GM12878 (cell line): ENCODE measurements around the gene ERMARD. TPM values are rescaled to one million over a fixed set of nuclear protein-coding genes. Genes with fewer than 3 reads are reported as not detected.

ENCODE experiments used
- ATAC-seq: fragments of 200-7000 bp; cut with Tn5 transposase; 3 replicates; pipeline ENCODE4 v1.9.1; 2020; ENCODE audit warnings: mild to moderate bottlenecking, moderate library complexity
- BruUV-seq: library from RNA; stranded (reverse); fragments of 400-500 nt; replicated peaks from 2 replicates; lab custom pipeline; 2021; lab: Mats Ljungman, UMichigan
- CTCF ChIA-PET: fragments of 300-600 bp; sonication (Branson Sonifier 250); formaldehyde crosslinking; extraction: SDS; loops from one replicate; lab custom pipeline; 2021; ENCODE audit warnings: inconsistent platforms; lab: Yijun Ruan, JAX
- POLR2A ChIA-PET: fragments of 350-600 bp; formaldehyde crosslinking; extraction: SDS; loops from one replicate; lab custom pipeline; 2021; ENCODE audit warnings: inconsistent platforms; lab: Charles Lee
- RAD21 ChIA-PET: fragments of 300-600 bp; sonication (Branson Sonifier 250); formaldehyde crosslinking; loops from one replicate; lab custom pipeline; 2023; ENCODE audit warnings: antibody characterized with exemption; ENCODE audit not compliant: unreplicated experiment; lab: Charles Lee
- SMC1A ChIA-PET: fragments of 300-600 bp; sonication (Branson Sonifier 250); formaldehyde crosslinking; loops from one replicate; lab custom pipeline; 2023; ENCODE audit not compliant: unreplicated experiment, uncharacterized antibody; lab: Charles Lee
- DNase-seq: peaks from one replicate; pipeline ENCODE4 v3.0.0-alpha.2; 2011; ENCODE audit warnings: low read depth, low spot score
- FAIRE-seq: peaks from 3 replicates; lab custom pipeline; 2011; peaks lifted over from hg19 to GRCh38; lab: Jason Lieb, UNC
- H2AFZ ChIP-seq: 2 replicates; pipeline ENCODE4 v1.6.0; 2011; ENCODE audit warnings: low read depth, low read length, control low read depth; ENCODE audit not compliant: control insufficient read depth
- H3K27ac ChIP-seq: 2 replicates; pipeline ENCODE4 v1.5.1; 2011; ENCODE audit warnings: control low read depth; ENCODE audit not compliant: control insufficient read depth, insufficient read depth
- H3K27me3 ChIP-seq, 2 experiments: replicated peaks in 1 of 2; 2 replicates each; pipeline versions ENCODE4 v1.6.0 to v1.6.1; 2011; ENCODE audit warnings: low read length in 1 of 2; ENCODE audit not compliant: control insufficient read depth in 2 of 2, insufficient read depth in 2 of 2
- H3K36me3 ChIP-seq, 2 experiments: 2 replicates each; pipeline ENCODE4 v1.5.1; 2011; ENCODE audit warnings: low read length in 1 of 2; ENCODE audit not compliant: control insufficient read depth in 2 of 2, insufficient read depth in 2 of 2
- H3K4me1 ChIP-seq: 2 replicates; pipeline ENCODE4 v1.6.1; 2011; ENCODE audit warnings: mild to moderate bottlenecking, low read length, moderate library complexity, mixed read lengths; ENCODE audit not compliant: control insufficient read depth, insufficient read depth
- H3K4me2 ChIP-seq: 2 replicates; pipeline ENCODE4 v1.6.0; 2011; ENCODE audit warnings: control low read depth; ENCODE audit not compliant: control insufficient read depth, insufficient read depth
- H3K4me3 ChIP-seq: fragments of 200-600 bp; sonication (generic); 2 replicates; pipeline ENCODE4 v1.5.1; 2016
- H3K79me2 ChIP-seq: 2 replicates; pipeline ENCODE4 v1.6.0; 2011; ENCODE audit warnings: low read length; ENCODE audit not compliant: control insufficient read depth, insufficient read depth
- H3K9ac ChIP-seq: 2 replicates; pipeline ENCODE4 v1.8.0; 2011; ENCODE audit warnings: low read length, control low read depth, mixed read lengths; ENCODE audit not compliant: control insufficient read depth, insufficient read depth
- H3K9me3 ChIP-seq: replicated peaks from 3 replicates; pipeline ENCODE4 v1.5.1; 2011; ENCODE audit warnings: mild to moderate bottlenecking, low read length; ENCODE audit not compliant: control insufficient read depth, insufficient read depth
- H4K20me1 ChIP-seq: 2 replicates; pipeline ENCODE4 v1.6.0; 2011; ENCODE audit not compliant: control insufficient read depth, insufficient read depth
- POLR2AphosphoS2 ChIP-seq: IDR thresholded peaks from 2 replicates; pipeline ENCODE4 v1.6.1; 2011; ENCODE audit warnings: low read depth, mild to moderate bottlenecking, low read length, improper control_type of control experiment, moderate library complexity
- TARDBP ChIP-seq: IDR thresholded peaks from 2 replicates; pipeline ENCODE4 v1.6.1; 2016; ENCODE audit warnings: borderline replicate concordance
- ZNF217 ChIP-seq: fragments of 450-650 bp; IDR thresholded peaks from 2 replicates; pipeline ENCODE4 v1.6.1; 2017; ENCODE audit warnings: antibody characterized with exemption, mild to moderate bottlenecking
- WGBS: methylation state at CpG from one replicate; pipeline ENCODE4 v1.1.6; 2016; ENCODE audit warnings: low lambda C conversion rate; ENCODE audit not compliant: insufficient replicate concordance, insufficient coverage; ENCODE audit errors: missing lambda C conversion rate; 5-methylcytosine and 5-hydroxymethylcytosine counted together
- in situ Hi-C: fragments of 300-500 bp; cut with MboI; formaldehyde crosslinking; loops from 9 replicates; pipeline ENCODE4 v1.14.3; 2018; ENCODE audit warnings: mixed read lengths
- intact Hi-C: fragments of 100-400 bp; cut with micrococcal nuclease; formaldehyde crosslinking; loops from one replicate; pipeline ENCODE4 v1.14.2; 2022; ENCODE audit not compliant: unreplicated experiment
- polyA plus RNA-seq, 11 experiments: library from polyadenylated mRNA; depleted of rRNA in 4 of 11; unstranded in 6 of 11; stranded (reverse) in 5 of 11; fragments of >200 nt; fragmentation: Nextera tagmentation in 4 of 11; fragmentation: Illumina TruSeq in 1 of 11; extraction: Ambion mirVana in 4 of 11; extraction: Trizol in 1 of 11; gene quantifications; 1 replicate in 1 of 11; 2 replicates in 10 of 11; pipeline versions ENCODE4 v1.2.1 to v1.2.3, GENCODE V29; 2011 to 2016; ENCODE audit warnings: inconsistent platforms in 2 of 11, missing spikeins in 2 of 11, low read depth in 1 of 11
- total RNA-seq, 4 experiments: library from RNA; depleted of rRNA in 3 of 4; stranded (reverse); fragments of >200 nt in 3 of 4; fragmentation: Illumina TruSeq in 1 of 4; extraction: Trizol in 1 of 4; gene quantifications; 2 replicates each; pipeline versions ENCODE4 v1.2.1 to v1.2.3, GENCODE V29; 2013 to 2021
- TF ChIP-seq, protein P1 (sequence below): IDR thresholded peaks from 2 replicates; pipeline ENCODE4 v1.6.1; 2012; ENCODE audit warnings: mild to moderate bottlenecking, low read depth, low read length
- TF ChIP-seq, protein P2 (sequence below), 3 experiments: IDR thresholded peaks in 2 of 3; conservative IDR thresholded peaks in 1 of 3; 2 replicates each; pipeline ENCODE4 v1.5.1; 2011; ENCODE audit warnings: low read depth in 3 of 3, low read length in 3 of 3, mild to moderate bottlenecking in 3 of 3, control low read depth in 2 of 3, moderate library complexity in 2 of 3, inconsistent platforms in 1 of 3, mixed read lengths in 1 of 3; ENCODE audit not compliant: control insufficient read depth in 2 of 3, insufficient read depth in 1 of 3; ENCODE audit errors: extremely low read depth in 1 of 3
- TF ChIP-seq, protein P3 (sequence below): IDR thresholded peaks from 2 replicates; pipeline ENCODE4 v1.6.1; 2011; ENCODE audit warnings: low read depth, mild to moderate bottlenecking, low read length, moderate library complexity, borderline replicate concordance; ENCODE audit errors: extremely low read depth
- TF ChIP-seq, protein P4 (sequence below): fragments of 450-650 bp; IDR thresholded peaks from 2 replicates; pipeline ENCODE4 v1.6.1; 2017; ENCODE audit warnings: borderline replicate concordance

Gene ERMARD
- total and polyA plus RNA-seq, 10 of the 15 experiments (the other 5 are each of a cell fraction or from before 2014, with no cell fraction given): 24.4 to 63.3 (median 34.1) TPM

DNA sequence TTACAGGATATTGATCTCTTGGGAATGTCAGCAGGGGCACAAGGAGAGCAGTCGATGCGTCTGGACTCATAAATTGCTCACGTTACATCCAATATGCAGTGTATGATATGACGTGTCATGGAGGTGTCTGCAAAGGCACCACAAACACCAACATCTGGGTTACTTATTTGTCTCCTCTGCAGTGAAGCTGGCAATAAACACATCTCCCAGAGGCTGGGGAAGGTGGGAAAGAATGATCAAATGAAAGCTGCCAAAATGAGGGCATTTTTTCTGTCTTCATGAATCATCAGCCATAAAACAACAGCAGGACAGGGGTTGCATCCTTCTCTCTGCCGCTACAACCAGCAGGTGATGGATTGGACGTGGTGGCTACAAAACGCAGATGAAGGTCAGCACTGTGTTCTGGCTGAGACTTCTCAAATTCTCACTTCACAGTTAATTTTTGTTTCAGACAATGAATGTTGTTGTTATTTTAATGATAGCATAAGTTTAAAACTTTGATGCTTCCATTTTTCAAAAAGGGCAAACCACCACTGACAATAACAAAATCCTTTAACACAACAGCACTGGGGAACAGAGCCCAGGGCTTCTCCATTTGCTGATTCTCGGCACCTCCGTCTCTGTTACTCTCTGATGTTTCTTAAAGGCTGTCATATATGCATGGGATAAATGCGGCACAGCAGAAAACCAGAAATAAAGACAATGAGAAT lies 47.5 kb downstream of the ERMARD start:
- Histone ChIP-seq H3K79me2 (no peaks in the 10 kb centered on the region), H3K4me3 (no peak overlapping the region), H3K9me3 (no peaks in the 10 kb centered on the region), H3K36me3 (no peaks in the 10 kb centered on the region), H3K27me3 (peaks cover 0 to 3% of the 10 kb centered on the region in 2 experiments; a peak in 2 of 4 replicates), H4K20me1 (no peaks in the 10 kb centered on the region), H3K27ac (no peak overlapping the region), H3K4me1 (peaks cover 5% of the 10 kb centered on the region; the same call in 1 of the 2 replicates), H2AFZ (no peak overlapping the region), H3K9ac (no peak overlapping the region), H3K4me2 (no peak overlapping the region)
- SMC1A ChIA-PET: no interaction called here
- ATAC-seq (no peak), DNase-seq (no peak), FAIRE-seq (no peak)
- TF ChIP-seq, protein P1, sequence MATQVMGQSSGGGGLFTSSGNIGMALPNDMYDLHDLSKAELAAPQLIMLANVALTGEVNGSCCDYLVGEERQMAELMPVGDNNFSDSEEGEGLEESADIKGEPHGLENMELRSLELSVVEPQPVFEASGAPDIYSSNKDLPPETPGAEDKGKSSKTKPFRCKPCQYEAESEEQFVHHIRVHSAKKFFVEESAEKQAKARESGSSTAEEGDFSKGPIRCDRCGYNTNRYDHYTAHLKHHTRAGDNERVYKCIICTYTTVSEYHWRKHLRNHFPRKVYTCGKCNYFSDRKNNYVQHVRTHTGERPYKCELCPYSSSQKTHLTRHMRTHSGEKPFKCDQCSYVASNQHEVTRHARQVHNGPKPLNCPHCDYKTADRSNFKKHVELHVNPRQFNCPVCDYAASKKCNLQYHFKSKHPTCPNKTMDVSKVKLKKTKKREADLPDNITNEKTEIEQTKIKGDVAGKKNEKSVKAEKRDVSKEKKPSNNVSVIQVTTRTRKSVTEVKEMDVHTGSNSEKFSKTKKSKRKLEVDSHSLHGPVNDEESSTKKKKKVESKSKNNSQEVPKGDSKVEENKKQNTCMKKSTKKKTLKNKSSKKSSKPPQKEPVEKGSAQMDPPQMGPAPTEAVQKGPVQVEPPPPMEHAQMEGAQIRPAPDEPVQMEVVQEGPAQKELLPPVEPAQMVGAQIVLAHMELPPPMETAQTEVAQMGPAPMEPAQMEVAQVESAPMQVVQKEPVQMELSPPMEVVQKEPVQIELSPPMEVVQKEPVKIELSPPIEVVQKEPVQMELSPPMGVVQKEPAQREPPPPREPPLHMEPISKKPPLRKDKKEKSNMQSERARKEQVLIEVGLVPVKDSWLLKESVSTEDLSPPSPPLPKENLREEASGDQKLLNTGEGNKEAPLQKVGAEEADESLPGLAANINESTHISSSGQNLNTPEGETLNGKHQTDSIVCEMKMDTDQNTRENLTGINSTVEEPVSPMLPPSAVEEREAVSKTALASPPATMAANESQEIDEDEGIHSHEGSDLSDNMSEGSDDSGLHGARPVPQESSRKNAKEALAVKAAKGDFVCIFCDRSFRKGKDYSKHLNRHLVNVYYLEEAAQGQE: no peak
- TF ChIP-seq POLR2AphosphoS2 (no peak), ZNF217 (no peak), TARDBP (no peak)
- TF ChIP-seq, protein P2, sequence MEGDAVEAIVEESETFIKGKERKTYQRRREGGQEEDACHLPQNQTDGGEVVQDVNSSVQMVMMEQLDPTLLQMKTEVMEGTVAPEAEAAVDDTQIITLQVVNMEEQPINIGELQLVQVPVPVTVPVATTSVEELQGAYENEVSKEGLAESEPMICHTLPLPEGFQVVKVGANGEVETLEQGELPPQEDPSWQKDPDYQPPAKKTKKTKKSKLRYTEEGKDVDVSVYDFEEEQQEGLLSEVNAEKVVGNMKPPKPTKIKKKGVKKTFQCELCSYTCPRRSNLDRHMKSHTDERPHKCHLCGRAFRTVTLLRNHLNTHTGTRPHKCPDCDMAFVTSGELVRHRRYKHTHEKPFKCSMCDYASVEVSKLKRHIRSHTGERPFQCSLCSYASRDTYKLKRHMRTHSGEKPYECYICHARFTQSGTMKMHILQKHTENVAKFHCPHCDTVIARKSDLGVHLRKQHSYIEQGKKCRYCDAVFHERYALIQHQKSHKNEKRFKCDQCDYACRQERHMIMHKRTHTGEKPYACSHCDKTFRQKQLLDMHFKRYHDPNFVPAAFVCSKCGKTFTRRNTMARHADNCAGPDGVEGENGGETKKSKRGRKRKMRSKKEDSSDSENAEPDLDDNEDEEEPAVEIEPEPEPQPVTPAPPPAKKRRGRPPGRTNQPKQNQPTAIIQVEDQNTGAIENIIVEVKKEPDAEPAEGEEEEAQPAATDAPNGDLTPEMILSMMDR (IDR thresholded peaks at IDR 0.05 in 2 of 3, conservative IDR thresholded peaks at IDR 0.05 in 1 of 3; ENCODE audit: control insufficient read depth in 2 of 3, extremely low read depth in 1 of 3, insufficient read depth in 1 of 3, low read depth in 3 of 3, low read length in 3 of 3): no peak
- TF ChIP-seq, protein P3, sequence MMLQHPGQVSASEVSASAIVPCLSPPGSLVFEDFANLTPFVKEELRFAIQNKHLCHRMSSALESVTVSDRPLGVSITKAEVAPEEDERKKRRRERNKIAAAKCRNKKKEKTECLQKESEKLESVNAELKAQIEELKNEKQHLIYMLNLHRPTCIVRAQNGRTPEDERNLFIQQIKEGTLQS: no peak
- TF ChIP-seq, protein P4, sequence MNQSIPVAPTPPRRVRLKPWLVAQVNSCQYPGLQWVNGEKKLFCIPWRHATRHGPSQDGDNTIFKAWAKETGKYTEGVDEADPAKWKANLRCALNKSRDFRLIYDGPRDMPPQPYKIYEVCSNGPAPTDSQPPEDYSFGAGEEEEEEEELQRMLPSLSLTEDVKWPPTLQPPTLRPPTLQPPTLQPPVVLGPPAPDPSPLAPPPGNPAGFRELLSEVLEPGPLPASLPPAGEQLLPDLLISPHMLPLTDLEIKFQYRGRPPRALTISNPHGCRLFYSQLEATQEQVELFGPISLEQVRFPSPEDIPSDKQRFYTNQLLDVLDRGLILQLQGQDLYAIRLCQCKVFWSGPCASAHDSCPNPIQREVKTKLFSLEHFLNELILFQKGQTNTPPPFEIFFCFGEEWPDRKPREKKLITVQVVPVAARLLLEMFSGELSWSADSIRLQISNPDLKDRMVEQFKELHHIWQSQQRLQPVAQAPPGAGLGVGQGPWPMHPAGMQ: no peak
- RAD21 ChIA-PET: no interaction called here
- intact Hi-C loops (no loop called here), in situ Hi-C loops (no loop called here)
- CTCF ChIA-PET: interaction anchor here (1.5 kb wide), 1 partner anchor 9 kb away, joined by 4 read pairs; no protein-coding TSS in a partner anchor
- POLR2A ChIA-PET: no interaction called here
- BruUV-seq: no TSS peak
- WGBS: 62% methylated on average over 10 of the region's 10 CpGs
